ENCODE data around the gene NAPSA.
A peak's percentile ranks its signal among the peaks of the same experiment; 100 is the strongest.

NAPSA gene

GRCh38 chr19:50334741-50335421 is 30.6 kb downstream of the NAPSA start:
- 0 out of 2 replicates have a peak overlapping the region, but pooled peaks have one; percentile 15 for H3K4me3 ChIP-seq (ENCODE audit: low read length)

DNA sequence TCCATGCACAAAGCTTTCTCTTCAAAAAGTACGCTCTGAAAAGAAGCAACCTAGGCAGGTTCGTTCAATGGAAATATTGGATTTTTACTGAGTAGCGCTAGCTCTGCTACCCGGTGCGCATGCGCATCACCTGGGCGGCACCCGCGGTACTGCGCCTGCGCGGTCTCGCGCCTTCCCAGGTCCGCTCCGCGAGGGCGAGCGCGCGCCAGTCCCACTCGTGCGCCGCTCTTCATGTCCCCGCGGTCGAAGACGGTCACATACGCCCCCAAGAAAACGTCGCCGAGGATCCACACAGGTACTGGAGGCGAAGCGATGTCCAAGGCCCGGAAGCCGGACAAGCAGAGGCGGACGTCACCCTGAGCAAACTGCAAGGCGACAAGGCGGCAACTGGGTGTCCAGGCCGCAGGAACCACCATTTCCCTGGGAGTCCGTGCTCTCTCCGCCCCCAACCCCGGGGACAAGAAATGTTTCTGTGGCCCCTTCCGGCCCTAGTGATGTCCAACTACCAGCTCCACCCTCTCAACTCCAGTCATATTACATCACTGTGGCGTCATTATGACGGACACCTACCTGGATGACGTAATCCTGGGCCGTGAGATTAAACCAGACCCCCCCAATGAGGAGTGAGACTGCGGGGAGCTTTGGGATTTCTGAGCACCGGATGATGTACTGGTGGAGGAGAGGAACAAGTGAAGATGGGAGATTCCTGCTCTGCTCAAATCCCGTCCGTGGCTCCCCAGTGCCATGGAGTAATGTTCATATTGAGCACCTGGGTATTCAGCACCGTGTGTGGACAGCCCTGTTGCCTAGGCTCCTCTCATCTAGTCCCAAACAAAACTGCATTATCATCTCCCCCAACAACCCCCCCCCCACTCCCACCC is 31.5 kb downstream of the NAPSA start:
- Histone ChIP-seq H4K20me1 (ENCODE audit: insufficient read depth, low read length) (peaks cover 54% of the 10 kb centered on the region), H3K4me2 (ENCODE audit: low read length) (peak overlapping the region; percentile 99), H3K9ac (ENCODE audit: low read length) (peak overlapping the region; percentile 95; the same call in 1 of the 2 replicates), H3K4me3 (ENCODE audit: low read length) (peak overlapping the region; percentile 77), H3K27me3 (ENCODE audit: low read depth, low read length) (no peaks in the 10 kb centered on the region), H3K79me2 (ENCODE audit: low read length) (peaks cover 51% of the 10 kb centered on the region), H3K36me3 (replicated peaks; ENCODE audit: low read depth, low read length) (peaks cover 69% of the 10 kb centered on the region), H2AFZ (ENCODE audit: low read depth, low read length) (no peak overlapping the region), H3K4me1 (ENCODE audit: low read length) (peaks cover 84% of the 10 kb centered on the region), H3K27ac (ENCODE audit: low read length) (peak overlapping the region; percentile 97), H3K9me3 (ENCODE audit: insufficient read depth, low read length) (0 out of 2 replicates have a peak, but pooled peaks cover 6% of the 10 kb centered on the region)
- TF ChIP-seq EZH2phosphoT487 (IDR thresholded peaks at IDR 0.05; ENCODE audit: low read depth) = no peak
- no peak for TF ChIP-seq CTCF (IDR thresholded peaks at IDR 0.05; ENCODE audit: low read depth, low read length)

More at GRCh38 chr19:50334741-50335421, 30.6 kb downstream of the NAPSA start:
- TF ChIP-seq CTCF (IDR thresholded peaks at IDR 0.05; ENCODE audit: low read depth, low read length) = no peak
- no peak for TF ChIP-seq EZH2phosphoT487 (IDR thresholded peaks at IDR 0.05; ENCODE audit: low read depth)
- peaks cover 63% of the 10 kb centered on the region for H4K20me1 ChIP-seq (ENCODE audit: insufficient read depth, low read length)
- no peak overlapping the region for H3K9ac ChIP-seq (ENCODE audit: low read length)
- peak overlapping the region; percentile 97 for H3K27ac ChIP-seq (ENCODE audit: low read length)
- peak overlapping the region; percentile 28 for H3K4me2 ChIP-seq (ENCODE audit: low read length)
- peaks cover 60% of the 10 kb centered on the region for H3K79me2 ChIP-seq (ENCODE audit: low read length)
- 0 out of 2 replicates have a peak, but pooled peaks cover 13% of the 10 kb centered on the region for H3K9me3 ChIP-seq (ENCODE audit: insufficient read depth, low read length)
- H2AFZ ChIP-seq (ENCODE audit: low read depth, low read length) = no peak overlapping the region
- peaks cover 76% of the 10 kb centered on the region for H3K36me3 ChIP-seq (replicated peaks; ENCODE audit: low read depth, low read length)
- no peaks in the 10 kb centered on the region for H3K27me3 ChIP-seq (ENCODE audit: low read depth, low read length)
- peaks cover 91% of the 10 kb centered on the region for H3K4me1 ChIP-seq (ENCODE audit: low read length)

- Histone ChIP-seq H3K9ac (ENCODE audit: low read length) (peak overlapping the region; percentile 95; the same call in 1 of the 2 replicates), H3K36me3 (replicated peaks; ENCODE audit: low read depth, low read length) (peaks cover 63% of the 10 kb centered on the region), H3K27ac (ENCODE audit: low read length) (peak overlapping the region; percentile 97), H3K79me2 (ENCODE audit: low read length) (peaks cover 44% of the 10 kb centered on the region), H3K9me3 (ENCODE audit: insufficient read depth, low read length) (0 out of 2 replicates have a peak, but pooled peaks cover 6% of the 10 kb centered on the region), H2AFZ (ENCODE audit: low read depth, low read length) (no peak overlapping the region), H3K4me2 (ENCODE audit: low read length) (peak overlapping the region; percentile 99), H3K27me3 (ENCODE audit: low read depth, low read length) (no peaks in the 10 kb centered on the region), H3K4me3 (ENCODE audit: low read length) (peak overlapping the region; percentile 77), H3K4me1 (ENCODE audit: low read length) (peaks cover 79% of the 10 kb centered on the region), H4K20me1 (ENCODE audit: insufficient read depth, low read length) (peaks cover 47% of the 10 kb centered on the region)
- TF ChIP-seq EZH2phosphoT487 (IDR thresholded peaks at IDR 0.05; ENCODE audit: low read depth) (no peak), CTCF (IDR thresholded peaks at IDR 0.05; ENCODE audit: low read depth, low read length) (no peak; the same call in 1 of the 2 replicates)
Measured at GRCh38 chr19:50333235-50333736, 32.2 kb downstream of the NAPSA start.
